ENCODE measurements around the gene OR6B1.
"Not testable (repeated sequence)": the region's sequence is repeated elsewhere in the genome, so short reads cannot be mapped to it uniquely, and the experiment has no call there.

OR6B1 gene

GRCh38 chr7:144006692-144007042, 6.5 kb downstream of the OR6B1 start:
- DNase-seq = no peak

- no peak for DNase-seq
Observed at GRCh38 chr7:144009361-144009760, 9.2 kb downstream of the OR6B1 start.

GRCh38 chr7:144010061-144010460, 9.9 kb downstream of the OR6B1 start:
- DNase-seq = not testable (repeated sequence)

- not testable (repeated sequence) for DNase-seq
Observed at GRCh38 chr7:144010821-144011220, 10.7 kb downstream of the OR6B1 start.

GRCh38 chr7:144011458-144012230, 11.5 kb downstream of the OR6B1 start:
- no peak for DNase-seq

GRCh38 chr7:144018065-144018464, 17.9 kb downstream of the OR6B1 start:
- DNase-seq = no peak

- no peak for DNase-seq
Observed at GRCh38 chr7:144019457-144019856, 19.3 kb downstream of the OR6B1 start.

- DNase-seq = no peak
Observed at GRCh38 chr7:144020340-144020739, 20.2 kb downstream of the OR6B1 start.

- DNase-seq = no peak
Observed at GRCh38 chr7:144022169-144022568, 22.0 kb downstream of the OR6B1 start.

- no peak for DNase-seq
Observed at GRCh38 chr7:144023171-144023827, 23.2 kb downstream of the OR6B1 start.

GRCh38 chr7:144024213-144024612, 24.1 kb downstream of the OR6B1 start:
- DNase-seq = no peak

GRCh38 chr7:144026203-144026883, 26.2 kb downstream of the OR6B1 start:
- no peak for DNase-seq

- no peak for DNase-seq
Observed at GRCh38 chr7:144027070-144027469, 26.9 kb downstream of the OR6B1 start.

GRCh38 chr7:144027974-144028373, 27.9 kb downstream of the OR6B1 start:
- DNase-seq = no peak

- DNase-seq = no peak
Observed at GRCh38 chr7:144028547-144028946, 28.4 kb downstream of the OR6B1 start.

GRCh38 chr7:144032516-144032915, 32.4 kb downstream of the OR6B1 start:
- no peak for DNase-seq

GRCh38 chr7:144032985-144033709, 33.0 kb downstream of the OR6B1 start:
- no peak for DNase-seq

GRCh38 chr7:144035385-144035784, 35.3 kb downstream of the OR6B1 start:
- no peak for DNase-seq

- DNase-seq = no peak
Observed at GRCh38 chr7:144036302-144036885, 36.3 kb downstream of the OR6B1 start.

GRCh38 chr7:144037414-144038035, 37.4 kb downstream of the OR6B1 start:
- no peak for DNase-seq

- DNase-seq = no peak
Observed at GRCh38 chr7:144038887-144039286, 38.8 kb downstream of the OR6B1 start.

GRCh38 chr7:144048648-144049047, 48.5 kb downstream of the OR6B1 start, which contains the start of gene OR2A5:
Gene OR2A5, plus strand, starts transcription at chr7:144048948. Its CDS starts 1,454 bp downstream, at chr7:144050402.
- DNase-seq = no peak

All from activated T-cell treated with anti-CD3 and anti-CD28 coated beads for 4 hours (primary cell).